HTR-8/SVneo (cell line): ENCODE data around the gene HSD11B1L.
A peak's percentile ranks its signal among the peaks of the same experiment; 100 is the strongest.
"Not testable (repeated sequence)": the region's sequence is repeated elsewhere in the genome, so short reads cannot be mapped to it uniquely, and the experiment has no call there.

Source experiments
- DNase-seq: peaks from one replicate; pipeline ENCODE4 v3.0.0; 2011; ENCODE audit warnings: low spot score, mixed read lengths; ENCODE audit not compliant: insufficient read length
- FAIRE-seq: peaks from 2 replicates; lab custom pipeline; 2011; peaks lifted over from hg19 to GRCh38; lab: Jason Lieb, UNC

Gene HSD11B1L

DNA sequence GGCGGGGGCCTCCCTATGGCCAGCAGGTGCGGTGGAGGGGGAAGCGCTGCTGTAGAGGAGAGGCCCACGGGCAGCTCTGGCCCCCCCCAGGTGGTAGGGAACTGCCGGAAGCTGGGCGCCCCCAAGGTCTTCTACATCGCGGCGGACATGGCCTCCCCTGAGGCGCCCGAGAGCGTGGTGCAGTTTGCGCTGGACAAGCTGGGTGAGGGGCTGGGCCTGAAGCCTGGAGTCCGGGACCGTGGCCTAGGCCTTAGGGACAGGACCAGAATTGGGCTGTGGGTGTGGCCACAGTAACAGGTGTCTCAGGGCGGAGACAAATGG is 5.5 kb downstream of the HSD11B1L start:
- no peak for FAIRE-seq
- no peak for DNase-seq

DNA sequence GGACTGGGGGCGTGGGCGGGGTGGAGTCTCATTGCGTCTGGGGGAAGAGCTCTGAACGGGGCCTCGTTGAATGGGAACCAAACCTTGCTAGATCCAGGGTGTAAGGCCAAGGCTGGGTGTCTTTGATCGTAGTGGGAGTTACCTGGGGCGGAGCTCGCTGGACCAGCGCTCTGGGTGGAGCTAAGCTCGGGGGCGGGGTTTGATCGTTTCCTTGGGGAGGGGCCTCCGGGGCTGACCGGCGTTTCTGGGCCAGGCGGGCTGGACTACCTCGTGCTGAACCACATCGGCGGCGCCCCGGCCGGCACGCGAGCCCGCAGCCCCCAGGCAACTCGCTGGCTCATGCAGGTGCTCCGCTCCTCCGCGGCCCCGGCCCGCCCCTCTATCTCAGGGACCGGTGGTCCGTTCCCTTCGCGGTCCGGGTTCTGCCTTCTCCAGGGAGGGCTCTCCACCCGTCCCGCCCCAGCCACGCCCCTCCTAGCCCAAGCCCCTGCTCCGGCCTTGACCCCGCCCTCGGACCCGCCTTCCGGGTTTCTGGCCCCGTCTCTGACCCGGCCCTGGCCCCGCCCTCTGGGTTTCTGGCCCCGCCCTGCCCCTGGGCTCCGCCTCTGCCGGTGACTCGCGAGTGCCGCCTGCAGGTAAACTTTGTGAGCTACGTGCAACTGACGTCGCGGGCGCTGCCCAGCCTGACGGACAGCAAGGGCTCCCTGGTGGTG is 6.0 kb downstream of the HSD11B1L start:
- FAIRE-seq: no peak

DNA sequence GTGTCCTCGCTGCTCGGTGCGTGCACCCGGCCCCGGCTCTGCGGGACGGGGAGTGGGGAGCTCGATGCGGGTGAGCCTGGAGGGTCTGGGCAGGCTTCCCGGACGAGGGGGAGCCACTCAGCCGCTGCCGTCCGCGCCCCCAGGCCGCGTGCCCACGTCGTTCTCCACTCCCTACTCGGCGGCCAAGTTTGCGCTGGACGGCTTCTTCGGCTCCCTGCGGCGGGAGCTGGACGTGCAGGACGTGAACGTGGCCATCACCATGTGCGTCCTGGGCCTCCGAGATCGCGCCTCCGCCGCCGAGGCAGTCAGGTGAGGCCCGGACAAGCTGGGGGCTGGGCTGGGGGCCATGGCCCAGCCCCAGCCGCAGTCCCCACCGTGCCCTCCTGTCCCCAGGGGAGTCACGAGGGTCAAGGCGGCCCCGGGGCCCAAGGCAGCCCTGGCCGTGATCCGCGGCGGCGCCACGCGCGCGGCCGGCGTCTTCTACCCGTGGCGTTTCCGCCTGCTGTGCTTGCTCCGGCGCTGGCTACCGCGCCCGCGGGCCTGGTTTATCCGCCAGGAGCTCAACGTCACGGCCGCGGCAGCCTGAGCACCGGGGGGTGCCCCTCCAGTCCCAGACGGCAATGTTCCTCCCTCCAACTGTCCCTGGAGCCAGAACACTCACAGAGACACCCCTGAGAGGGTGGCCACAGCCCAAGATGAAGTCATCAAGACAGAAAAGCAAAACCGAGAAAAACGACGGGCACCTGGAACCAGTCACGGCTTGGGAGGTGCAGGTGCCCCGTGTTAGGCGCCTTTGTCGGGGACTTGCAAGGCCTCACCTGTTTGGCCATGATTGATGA is 6.8 kb downstream of the HSD11B1L start:
- DNase-seq: no peak

More for the DNA sequence above, 6.0 kb downstream of the HSD11B1L start:
- peak; percentile 90 for DNase-seq

DNA sequence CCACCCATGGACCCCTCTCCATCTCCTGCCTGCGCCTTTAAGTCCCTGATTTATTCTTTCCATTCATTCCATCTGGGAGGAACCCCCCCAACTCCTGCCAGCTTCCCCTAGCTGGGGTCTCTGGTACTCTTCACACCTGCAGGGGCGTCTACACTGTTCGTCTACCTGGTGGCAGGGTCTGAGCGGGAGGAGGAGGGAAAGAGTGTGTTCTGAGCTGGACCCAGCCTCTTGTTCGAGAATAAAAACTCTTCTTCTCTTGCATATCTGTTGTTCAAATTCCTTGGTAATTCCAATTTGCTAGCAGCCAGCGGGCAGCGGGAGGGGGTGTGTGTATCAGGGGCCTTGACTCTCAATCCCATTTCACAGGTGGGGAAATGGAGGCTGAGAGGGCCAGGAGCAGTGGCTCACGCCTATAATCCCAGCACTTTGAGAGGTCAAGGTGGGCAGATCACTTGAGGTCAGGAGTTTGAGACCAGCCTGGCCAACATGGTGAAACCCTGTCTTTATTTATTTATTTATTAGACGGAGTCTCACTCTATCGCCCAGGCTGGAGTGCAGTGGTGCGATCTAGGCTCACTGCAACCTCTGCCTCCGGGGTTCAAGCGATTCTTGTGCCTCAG is 7.5 kb downstream of the HSD11B1L start:
- not testable (repeated sequence) for DNase-seq, FAIRE-seq

More for the DNA sequence above, 6.8 kb downstream of the HSD11B1L start:
- no peak for FAIRE-seq

DNA sequence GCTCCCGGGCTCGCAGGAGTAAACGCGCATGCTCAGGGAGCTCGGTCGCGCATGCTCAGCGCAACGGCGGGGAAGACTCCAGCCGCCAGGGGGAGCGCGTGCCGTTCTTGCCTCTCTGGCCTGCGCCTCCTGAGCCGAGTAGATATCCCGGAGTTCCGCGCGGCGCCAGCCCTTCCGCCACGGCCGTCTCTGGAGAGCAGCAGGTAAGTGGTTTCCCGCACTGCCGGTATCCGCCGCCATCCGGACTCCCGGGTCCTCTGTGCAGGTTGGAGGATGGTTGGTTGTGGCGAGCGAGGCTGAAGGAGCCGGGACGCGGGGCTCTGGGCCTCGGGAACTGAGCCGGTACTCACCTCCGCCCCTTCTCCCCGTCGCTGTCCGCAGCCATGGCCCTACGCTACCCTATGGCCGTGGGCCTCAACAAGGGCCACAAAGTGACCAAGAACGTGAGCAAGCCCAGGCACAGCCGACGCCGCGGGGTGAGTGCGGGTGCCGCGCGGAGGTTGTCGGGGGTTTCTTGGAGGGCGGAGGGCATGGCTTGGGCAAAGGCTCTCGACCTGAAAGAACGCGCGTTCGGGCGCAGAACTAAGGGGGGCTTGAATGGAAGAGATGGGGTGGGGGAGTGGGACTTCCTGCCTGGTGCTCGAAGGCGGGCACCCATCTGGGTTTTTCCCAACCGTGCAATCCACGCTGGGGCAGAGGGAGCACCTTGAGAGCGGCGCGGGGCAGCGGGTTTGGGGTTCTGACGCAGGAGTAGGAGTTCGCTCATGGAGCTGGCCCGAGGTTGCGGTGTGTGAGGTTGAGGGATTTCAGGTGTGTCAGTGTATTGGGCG is 9.5 kb downstream of the HSD11B1L start, which contains the start of gene RPL36:
Gene RPL36 (plus strand): TSS at position 171 of the 830 bp plus-strand sequence. CDS start 213 bp downstream, at position 384.
- peak; percentile 94 for DNase-seq
- peak; percentile 82 for FAIRE-seq

DNA sequence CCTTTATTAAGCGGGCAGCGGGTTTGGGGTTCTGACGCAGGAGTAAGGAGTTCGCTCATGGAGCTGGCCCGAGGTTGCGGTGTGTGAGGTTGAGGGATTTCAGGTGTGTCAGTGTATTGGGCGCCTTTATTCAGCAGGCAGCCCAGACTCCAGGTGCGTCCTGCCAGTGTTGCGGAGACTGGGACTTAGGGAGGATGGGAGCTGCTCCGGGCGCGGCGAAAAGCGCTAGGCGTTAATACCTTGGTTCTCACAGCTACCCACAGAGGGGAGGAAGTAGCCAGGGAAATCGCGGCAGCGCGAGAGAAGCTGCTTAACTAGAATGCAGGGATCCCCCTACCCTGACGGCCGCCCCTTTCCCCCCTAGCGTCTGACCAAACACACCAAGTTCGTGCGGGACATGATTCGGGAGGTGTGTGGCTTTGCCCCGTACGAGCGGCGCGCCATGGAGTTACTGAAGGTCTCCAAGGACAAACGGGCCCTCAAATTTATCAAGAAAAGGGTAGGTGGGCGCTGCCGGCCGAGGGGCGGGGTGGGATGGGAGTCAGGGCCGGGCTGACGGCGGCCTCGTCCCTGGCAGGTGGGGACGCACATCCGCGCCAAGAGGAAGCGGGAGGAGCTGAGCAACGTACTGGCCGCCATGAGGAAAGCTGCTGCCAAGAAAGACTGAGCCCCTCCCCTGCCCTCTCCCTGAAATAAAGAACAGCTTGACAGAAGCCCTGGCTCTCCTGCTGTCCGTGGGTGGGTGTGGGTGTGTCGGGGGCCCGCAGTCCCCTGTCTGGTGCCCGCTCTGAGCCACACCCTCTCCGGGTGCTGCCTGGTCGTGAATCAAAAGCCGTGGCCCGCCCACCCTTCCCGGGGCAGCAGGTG is 10.4 kb downstream of the HSD11B1L start:
- no peak for FAIRE-seq
- DNase-seq: no peak

DNA sequence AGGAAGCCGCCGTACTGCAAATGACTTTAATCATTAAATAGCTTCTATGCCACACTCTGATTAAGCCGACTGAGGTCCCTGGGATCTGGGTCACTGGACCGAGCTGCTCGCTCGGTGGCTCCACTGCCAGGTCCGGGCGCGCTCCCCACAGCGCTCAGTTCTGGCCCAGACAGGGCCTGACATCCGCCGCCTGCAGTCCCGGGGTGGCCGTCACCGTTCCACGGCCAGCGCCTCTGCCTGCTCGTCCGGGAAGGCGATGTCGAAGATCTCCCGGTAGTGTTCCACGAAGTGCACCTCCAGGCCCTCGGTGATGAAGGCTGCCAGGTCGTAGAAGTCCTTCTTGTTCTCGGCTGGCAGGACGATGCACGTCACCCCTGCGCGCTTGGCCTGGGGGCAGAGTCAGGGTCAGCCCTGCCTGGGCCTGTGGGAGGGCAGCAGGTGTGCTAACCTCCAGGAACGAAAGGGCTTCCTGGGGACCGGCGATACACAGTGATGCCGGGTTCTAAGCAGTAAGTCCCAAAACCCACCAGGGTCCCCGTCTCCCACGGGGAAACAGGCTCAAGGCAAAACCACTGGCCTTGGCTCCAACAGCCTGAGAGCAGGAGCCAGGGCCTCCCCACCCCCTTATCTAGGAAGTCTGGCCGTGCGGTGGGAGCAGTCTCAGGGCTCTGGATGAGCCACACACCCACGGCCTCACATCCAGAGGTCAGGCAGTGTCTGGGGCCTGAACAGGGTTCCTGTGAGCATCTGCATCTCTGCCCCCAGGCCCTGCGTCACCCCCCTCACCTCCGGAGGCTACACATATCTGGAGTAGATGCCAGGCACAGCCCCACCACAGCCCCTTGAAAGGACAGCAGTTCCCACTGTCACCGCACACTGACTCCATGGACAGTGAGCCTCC is 11.2 kb downstream of the HSD11B1L start:
- no peak for FAIRE-seq
- DNase-seq: no peak

DNA sequence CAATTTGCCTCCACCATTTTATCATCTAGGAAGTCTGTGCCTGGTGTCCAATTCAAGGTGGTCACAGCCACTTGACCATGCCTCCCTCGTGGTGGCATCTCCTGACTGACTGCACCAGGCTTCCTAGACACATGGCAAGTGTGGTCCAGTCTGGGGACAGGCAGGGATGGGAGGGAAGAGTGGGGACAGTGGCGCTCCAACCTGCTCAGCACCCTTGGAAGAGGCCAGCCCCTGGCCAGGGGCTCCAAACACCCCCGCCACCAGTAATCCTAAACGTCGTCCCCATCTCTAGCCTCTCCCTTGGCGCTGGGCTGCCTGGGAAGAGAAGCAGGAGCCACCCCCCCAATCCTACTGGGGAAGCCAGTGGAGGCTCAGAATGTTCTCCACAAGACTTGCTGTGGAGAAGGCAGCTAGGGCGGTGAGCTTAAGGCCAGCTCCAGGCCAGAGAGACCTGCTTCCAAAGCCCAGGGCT is 11.9 kb downstream of the HSD11B1L start:
- DNase-seq (no peak), FAIRE-seq (no peak)

DNA sequence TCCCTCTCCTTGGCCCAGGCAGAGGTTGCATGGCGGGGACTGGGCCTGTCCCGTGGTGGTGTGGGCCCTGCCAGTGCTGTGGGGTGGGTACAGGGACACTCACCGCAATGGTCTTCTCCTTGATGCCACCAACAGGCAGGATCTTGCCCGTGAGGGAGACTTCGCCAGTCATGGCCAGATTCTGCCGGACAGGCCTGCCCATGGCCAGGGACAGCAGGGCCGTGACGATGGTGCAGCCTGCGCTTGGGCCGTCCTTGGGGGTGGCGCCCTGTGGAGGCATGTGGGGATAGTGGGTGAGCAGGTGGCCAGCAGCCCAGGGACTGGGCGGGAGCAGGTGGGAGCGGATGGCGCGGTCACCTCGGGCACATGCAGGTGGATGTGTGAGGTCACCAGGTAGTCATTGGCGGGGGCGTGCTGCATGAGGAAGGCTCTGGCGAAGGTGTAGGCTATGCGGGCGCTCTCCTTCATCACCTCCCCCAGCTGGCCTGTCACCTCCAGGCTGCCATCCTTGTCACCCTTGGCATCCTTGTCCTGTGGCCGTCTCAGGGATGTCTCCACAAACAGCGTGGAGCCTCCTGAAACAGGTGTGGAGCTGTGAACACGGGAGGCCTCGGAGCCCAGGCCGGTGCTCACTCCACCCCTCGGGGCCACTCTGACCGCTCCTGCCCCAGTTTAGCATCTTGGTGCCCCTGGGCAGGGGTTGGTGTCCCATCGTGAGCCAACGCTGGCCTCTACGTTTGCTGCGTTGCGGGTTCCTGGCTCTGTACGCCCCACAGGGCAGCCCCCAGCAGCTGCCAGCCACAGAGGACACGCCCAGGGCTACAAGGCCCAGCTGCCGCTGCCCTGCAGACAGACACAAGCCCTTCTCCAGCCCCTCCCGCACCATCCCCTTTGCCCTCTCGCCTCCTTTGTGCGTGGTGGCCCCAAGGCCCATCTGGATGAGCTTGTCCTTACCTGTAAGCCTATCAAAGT is 12.7 kb downstream of the HSD11B1L start:
- DNase-seq (no peak), FAIRE-seq (no peak)

DNA sequence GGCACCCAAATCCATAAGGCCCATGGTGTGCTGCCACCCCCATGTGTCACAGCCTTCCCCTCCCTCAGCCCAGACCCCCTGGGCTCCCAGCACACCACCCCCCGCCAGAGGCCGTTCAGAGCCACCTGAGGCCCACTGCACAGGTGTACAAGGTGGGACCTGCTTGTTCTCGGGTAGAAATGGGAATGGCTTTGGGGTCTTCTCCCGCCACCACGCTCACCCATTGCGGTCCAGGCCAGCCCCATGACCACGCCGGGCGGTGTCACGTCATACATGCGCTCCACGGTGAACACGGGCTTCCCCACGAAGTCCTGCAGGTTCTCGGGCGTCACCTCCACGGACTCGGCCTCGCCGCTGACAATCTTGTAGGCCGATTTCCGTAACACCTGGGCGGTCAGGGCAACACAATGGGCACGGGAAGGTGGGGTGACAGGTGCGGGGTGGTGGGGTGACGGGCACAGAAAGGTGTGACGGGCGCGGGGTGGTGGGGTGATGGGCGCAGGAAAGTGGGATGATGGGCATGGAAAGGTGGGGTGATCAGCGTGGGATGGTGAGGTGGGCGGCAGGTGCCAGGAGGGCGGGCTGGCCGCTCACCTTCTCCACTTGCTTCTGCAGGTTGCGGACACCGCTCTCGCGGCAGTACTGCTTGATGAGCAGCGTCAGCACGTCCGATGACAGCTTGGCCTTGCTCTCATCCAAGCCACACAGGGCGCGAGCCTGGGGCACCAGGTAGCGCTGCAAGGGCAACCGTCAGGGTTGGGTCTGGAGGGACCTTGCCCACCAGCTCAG is 13.5 kb downstream of the HSD11B1L start:
- DNase-seq: no peak
- no peak for FAIRE-seq

DNA sequence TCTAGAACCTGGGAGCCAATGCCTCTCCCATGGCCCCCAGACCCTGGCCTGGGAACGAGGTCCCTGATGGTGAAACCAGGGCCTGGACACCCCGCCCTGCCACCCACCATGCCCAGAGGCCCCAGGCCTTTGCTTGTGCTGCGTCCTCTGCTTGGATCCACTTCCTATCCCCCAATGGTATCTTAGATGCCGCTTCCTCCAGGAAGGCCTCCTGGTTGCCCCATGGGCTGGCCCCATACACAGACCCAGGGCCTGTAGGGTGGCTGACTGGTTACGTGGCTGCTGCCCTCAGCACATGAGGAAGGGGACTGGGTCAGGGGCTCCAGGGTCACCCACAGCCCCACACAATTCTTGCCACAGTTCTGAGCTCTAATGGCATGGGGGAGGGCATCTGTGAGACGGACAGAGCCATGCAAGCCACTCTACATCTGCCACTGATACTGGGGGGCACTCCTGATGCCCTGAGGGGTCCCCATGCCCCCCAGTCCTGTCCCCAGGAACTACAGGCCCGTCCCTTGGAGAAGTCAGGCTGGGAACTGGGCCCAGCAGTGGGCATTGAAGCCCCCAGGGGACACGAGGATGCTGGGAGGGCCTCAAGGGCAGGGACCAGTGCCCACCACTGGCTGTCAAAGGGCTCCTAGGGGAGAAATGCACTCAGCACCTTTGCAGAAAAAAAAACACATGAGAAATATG is 14.3 kb downstream of the HSD11B1L start:
- FAIRE-seq: no peak

DNA sequence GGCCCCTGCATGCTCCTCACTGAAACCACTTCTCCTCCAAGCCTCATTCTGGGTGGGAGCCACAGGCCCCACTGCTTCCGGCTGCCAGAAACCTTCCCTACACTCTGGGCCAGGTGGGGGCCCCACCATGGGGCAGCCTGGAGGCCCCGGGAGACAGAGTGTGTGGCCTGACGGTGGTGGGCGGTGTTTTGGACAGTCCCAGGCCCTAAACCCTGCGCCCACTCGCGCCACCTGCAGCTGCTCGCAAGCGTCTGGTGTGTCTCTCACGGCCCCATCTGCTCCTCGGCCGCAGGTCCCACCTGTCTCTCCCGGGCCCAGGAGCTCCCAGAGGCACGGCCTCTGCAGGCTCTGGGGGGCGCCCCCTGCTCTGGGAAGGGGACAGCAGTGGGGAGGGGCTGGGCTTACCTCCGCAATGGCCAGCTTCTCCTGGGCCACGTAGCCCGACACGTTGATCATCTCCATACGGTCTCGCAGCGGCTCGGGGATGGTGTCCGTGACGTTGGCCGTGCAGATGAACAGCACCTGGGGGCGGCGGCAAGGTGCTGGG is 14.9 kb downstream of the HSD11B1L start:
- no peak for DNase-seq
- FAIRE-seq: no peak

More for the DNA sequence above, 14.3 kb downstream of the HSD11B1L start:
- DNase-seq: no peak

DNA sequence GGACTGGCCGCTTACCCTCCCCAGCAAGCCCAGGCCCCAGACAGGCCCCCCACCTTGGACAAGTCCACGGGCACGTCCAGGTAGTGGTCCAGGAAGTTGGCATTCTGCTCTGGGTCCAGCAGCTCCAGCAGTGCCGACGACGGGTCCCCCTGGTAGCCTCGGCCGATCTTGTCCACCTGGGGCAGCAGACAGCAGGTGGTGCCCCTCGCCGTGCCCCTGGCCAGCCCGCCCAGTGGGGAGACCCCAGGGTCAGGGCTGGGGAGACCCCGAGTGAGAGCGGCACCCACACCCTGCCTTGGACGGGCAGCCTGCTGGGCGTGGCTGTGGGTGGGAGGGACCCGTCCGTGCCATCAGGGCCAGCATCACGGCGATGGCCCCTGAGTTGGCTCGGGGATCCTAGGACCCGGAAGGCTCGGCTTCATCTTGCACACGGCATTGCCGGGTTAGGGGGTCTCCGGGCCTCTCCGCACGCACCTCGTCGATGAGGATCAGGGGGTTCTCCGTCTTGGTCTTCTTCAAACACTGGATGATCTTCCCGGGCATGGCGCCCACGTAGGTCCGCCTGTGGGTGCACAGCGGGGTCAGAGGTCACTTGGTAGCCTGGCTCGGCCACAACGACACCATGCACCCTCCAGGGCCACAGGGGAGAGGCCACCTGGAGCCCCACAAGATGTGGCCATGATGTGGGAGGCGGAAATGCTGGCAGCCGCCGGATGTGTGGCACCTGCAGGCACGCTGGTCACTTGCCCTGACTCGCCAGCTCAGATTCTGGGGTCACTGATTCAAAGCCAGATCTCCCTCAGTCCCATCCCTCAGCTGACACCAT is 15.6 kb downstream of the HSD11B1L start:
- FAIRE-seq: no peak
- no peak for DNase-seq
